SK-N-SH (cell line): ENCODE results near the gene PLAGL1. TPM values are rescaled to one million over a fixed set of nuclear protein-coding genes. Genes with fewer than 3 reads are reported as not detected.
"Not testable (repeated sequence)": the region's sequence is repeated elsewhere in the genome, so short reads cannot be mapped to it uniquely, and the experiment has no call there.

Source experiments
- CTCF ChIA-PET: fragments of 300-600, 350-600 bp; formaldehyde crosslinking; extraction: SDS; loops from one replicate; lab custom pipeline; 2021; lab: Yijun Ruan, JAX
- POLR2A ChIA-PET: fragments of 350-600 bp; sonication (Branson Sonifier 250); formaldehyde crosslinking; extraction: SDS; loops from one replicate; lab custom pipeline; 2020; ENCODE audit warnings: antibody characterized with exemption, inconsistent platforms; lab: Yijun Ruan, JAX
- DNase-seq: peaks from one replicate; pipeline ENCODE4 v3.0.0; 2012
- H2AFZ ChIP-seq: fragments of 200-600 bp; sonication (generic); 2 replicates; pipeline ENCODE4 v1.8.1; 2016; ENCODE audit warnings: antibody characterized with exemption, mild to moderate bottlenecking, low read depth
- H3F3A ChIP-seq: fragments of 200-600 bp; sonication (generic); replicated peaks from 2 replicates; pipeline ENCODE3; 2016; ENCODE audit warnings: antibody characterized with exemption, mild to moderate bottlenecking; ENCODE audit not compliant: insufficient read depth
- H3K27ac ChIP-seq, 2 experiments: fragments of 200-500 bp in 1 of 2; fragments of 200-600 bp in 1 of 2; sonication (Bioruptor generic) in 1 of 2; sonication (generic), shearing (Covaris generic) in 1 of 2; 2 replicates each; pipeline versions ENCODE4 v1.5.1 to v1.6.1; 2014 to 2016; ENCODE audit warnings: low read depth in 2 of 2, inconsistent platforms in 1 of 2, low read length in 1 of 2, mild to moderate bottlenecking in 1 of 2, mixed read lengths in 1 of 2
- H3K27me3 ChIP-seq: fragments of 200-600 bp; sonication (generic), shearing (Covaris generic); 2 replicates; pipeline ENCODE4 v1.6.1; 2016; ENCODE audit warnings: mixed run types; ENCODE audit not compliant: insufficient read depth
- H3K36me3 ChIP-seq, 2 experiments: fragments of 200-500 bp in 1 of 2; fragments of 200-600 bp in 1 of 2; sonication (Bioruptor generic) in 1 of 2; sonication (generic) in 1 of 2; replicated peaks in 1 of 2; 2 replicates each; pipeline versions ENCODE3 to v1.5.1; 2014 to 2016; ENCODE audit warnings: low read length in 1 of 2, mild to moderate bottlenecking in 1 of 2; ENCODE audit not compliant: insufficient read depth in 2 of 2, control insufficient read depth in 1 of 2
- H3K4me1 ChIP-seq, 2 experiments: fragments of 200-500 bp in 1 of 2; fragments of 200-600 bp in 1 of 2; sonication (Bioruptor generic) in 1 of 2; sonication (generic), shearing (Covaris generic) in 1 of 2; 2 replicates each; pipeline versions ENCODE4 v1.5.1 to v1.6.1; 2014 to 2016; ENCODE audit warnings: low read depth in 1 of 2, low read length in 1 of 2, mixed run types in 1 of 2; ENCODE audit not compliant: insufficient read depth in 2 of 2, control insufficient read depth in 1 of 2
- H3K4me2 ChIP-seq: fragments of 200-600 bp; sonication (generic), shearing (Covaris generic); 2 replicates; pipeline ENCODE4 v1.6.1; 2017; ENCODE audit warnings: mixed run types
- H3K4me3 ChIP-seq, 2 experiments: fragments of 200-500 bp in 1 of 2; fragments of 200-600 bp in 1 of 2; sonication (Bioruptor generic) in 1 of 2; sonication (generic), shearing (Covaris generic) in 1 of 2; 2 replicates each; pipeline versions ENCODE4 v1.5.1 to v1.8.1; 2014 to 2016; ENCODE audit warnings: low read depth in 2 of 2, inconsistent platforms in 1 of 2, low read length in 1 of 2, mild to moderate bottlenecking in 1 of 2, mixed read lengths in 1 of 2, moderate library complexity in 1 of 2
- H3K79me2 ChIP-seq: fragments of 200-600 bp; sonication (generic); 2 replicates; pipeline ENCODE4 v1.8.1; 2017; ENCODE audit warnings: mild to moderate bottlenecking; ENCODE audit not compliant: insufficient read depth
- H3K9ac ChIP-seq: fragments of 200-600 bp; sonication (generic); 2 replicates; pipeline ENCODE4 v1.6.1; 2017; ENCODE audit warnings: mixed run types
- H3K9me2 ChIP-seq: fragments of 200-600 bp; sonication (generic); 2 replicates; pipeline ENCODE4 v1.6.1; 2017; ENCODE audit warnings: mixed run types
- H3K9me3 ChIP-seq: fragments of 200-600 bp; sonication (generic); 2 replicates; pipeline ENCODE4 v1.6.1; 2017; ENCODE audit warnings: mixed run types, mild to moderate bottlenecking, moderate library complexity
- H4K20me1 ChIP-seq: fragments of 200-600 bp; sonication (generic); 2 replicates; pipeline ENCODE4 v1.6.1; 2017; ENCODE audit warnings: mild to moderate bottlenecking, mixed run types; ENCODE audit not compliant: insufficient read depth
- CHD2 ChIP-seq: fragments of 150-350 bp; IDR thresholded peaks from 2 replicates; pipeline ENCODE4 v1.6.1; 2018; ENCODE audit warnings: low read length; ENCODE audit not compliant: partially characterized antibody
- CTCF ChIP-seq: fragments of 200-600 bp; sonication (generic); IDR thresholded peaks from 2 replicates; pipeline ENCODE4 v1.6.1; 2017; ENCODE audit warnings: antibody characterized with exemption, mild to moderate bottlenecking, moderate library complexity
- ELF1 ChIP-seq: IDR thresholded peaks from 2 replicates; pipeline ENCODE4 v1.4.0; 2012
- EP300 ChIP-seq, 2 experiments: IDR thresholded peaks; 2 replicates each; pipeline versions ENCODE4 v1.4.0 to v1.6.1; 2012; ENCODE audit warnings: borderline replicate concordance in 1 of 2, low read depth in 1 of 2, low read length in 1 of 2
- EZH2phosphoT487 ChIP-seq: fragments of 200-600 bp; sonication (generic); IDR thresholded peaks from 2 replicates; pipeline ENCODE4 v1.6.1; 2017; ENCODE audit warnings: low read depth, mixed run types, mild to moderate bottlenecking, antibody characterized with exemption, moderate library complexity, borderline replicate concordance
- FOSL2 ChIP-seq: IDR thresholded peaks from 2 replicates; pipeline ENCODE4 v1.4.0; 2012; ENCODE audit warnings: low read depth, mild to moderate bottlenecking, moderate library complexity, borderline replicate concordance
- FOXJ3 ChIP-seq: sonication (generic); formaldehyde crosslinking; IDR thresholded peaks from 2 replicates; pipeline ENCODE4 v1.5.1; 2020; ENCODE audit warnings: mild to moderate bottlenecking, missing genetic modification reagents
- FOXM1 ChIP-seq: IDR thresholded peaks from 2 replicates; pipeline ENCODE4 v1.4.0; 2012; ENCODE audit warnings: low read depth, mild to moderate bottlenecking
- JUND ChIP-seq: IDR thresholded peaks from 2 replicates; pipeline ENCODE4 v1.4.0; 2012
- MAX ChIP-seq: IDR thresholded peaks from 2 replicates; pipeline ENCODE4 v1.4.0; 2012; ENCODE audit warnings: low read depth
- MEF2A ChIP-seq: IDR thresholded peaks from 2 replicates; pipeline ENCODE4 v1.4.0; 2012; ENCODE audit warnings: low read depth, borderline replicate concordance
- MXI1 ChIP-seq: IDR thresholded peaks from 2 replicates; pipeline ENCODE4 v1.6.1; 2012; ENCODE audit warnings: mild to moderate bottlenecking, low read depth, low read length, improper control_type of control experiment
- NRF1 ChIP-seq: IDR thresholded peaks from 2 replicates; pipeline ENCODE4 v1.6.1; 2012; ENCODE audit warnings: low read depth, mild to moderate bottlenecking, low read length
- PBX3 ChIP-seq: IDR thresholded peaks from 2 replicates; pipeline ENCODE4; 2012
- RFX5 ChIP-seq: IDR thresholded peaks from 2 replicates; pipeline ENCODE4 v1.6.1; 2012; ENCODE audit warnings: mild to moderate bottlenecking, improper control_type of control experiment, low read length
- SIN3A ChIP-seq: IDR thresholded peaks from 2 replicates; pipeline ENCODE4 v1.6.1; 2012; ENCODE audit warnings: low read depth, mild to moderate bottlenecking, low read length, moderate library complexity, borderline replicate concordance
- TCF12 ChIP-seq: IDR thresholded peaks from 2 replicates; pipeline ENCODE4 v1.4.0; 2012
- USF1 ChIP-seq: IDR thresholded peaks from 2 replicates; pipeline ENCODE4 v1.4.0; 2012; ENCODE audit warnings: low read depth, borderline replicate concordance
- YY1 ChIP-seq: IDR thresholded peaks from 2 replicates; pipeline ENCODE4 v1.4.0; 2012; ENCODE audit warnings: low read depth, mild to moderate bottlenecking
- WGBS: methylation state at CpG from one replicate; pipeline ENCODE4 v1.1.6; 2017; ENCODE audit warnings: low lambda C conversion rate; 5-methylcytosine and 5-hydroxymethylcytosine counted together
- polyA plus RNA-seq, 3 experiments: library from polyadenylated mRNA; depleted of rRNA; stranded (reverse); fragments of >200 nt; gene quantifications; 2 replicates each; pipeline ENCODE4 v1.2.3, GENCODE V29; 2012

Gene PLAGL1
- polyA plus RNA-seq, 1 of the 3 experiments (the other 2 are of a cell fraction) = 25.8 TPM

- Histone ChIP-seq H2AFZ (no peak overlapping the region), H3K4me1 (no peaks in the 10 kb centered on the region), H3K27me3 (no peaks in the 10 kb centered on the region), H3F3A (no peaks in the 10 kb centered on the region), H3K36me3 (no peaks in the 10 kb centered on the region), H3K79me2 (no peaks in the 10 kb centered on the region), H3K9ac (no peak overlapping the region), H3K4me3 (no peak overlapping the region), H3K27ac (no peak overlapping the region), H3K9me3 (no peaks in the 10 kb centered on the region), H3K4me2 (no peak overlapping the region), H4K20me1 (no peaks in the 10 kb centered on the region), H3K9me2 (no peaks in the 10 kb centered on the region)
- TF ChIP-seq EP300 (IDR thresholded peaks at IDR 0.05; ENCODE audit: borderline replicate concordance in 1 of 2, low read depth in 1 of 2, low read length in 1 of 2) (no peak), FOXJ3 (CRISPR knock-in tag) (no peak), YY1 (no peak), ELF1 (no peak), CTCF (no peak), FOSL2 (no peak), USF1 (no peak), EZH2phosphoT487 (no peak), PBX3 (no peak), NRF1 (no peak), MXI1 (no peak), RFX5 (no peak), TCF12 (no peak), CHD2 (no peak), SIN3A (no peak), MEF2A (no peak), MAX (no peak), JUND (no peak), FOXM1 (no peak)
- DNase-seq = no peak
- WGBS = 0% methylated on average over 1 of the region's 1 CpG
- POLR2A ChIA-PET = no interaction called here
- CTCF ChIA-PET = no interaction called here
Measured at GRCh38 chr6:144047688-144048087, 39.6 kb upstream of the PLAGL1 start.

- DNase-seq, H4K20me1 ChIP-seq, H3K9me2 ChIP-seq, H3K9ac ChIP-seq, H3K27me3 ChIP-seq, POLR2A ChIA-PET, H3K4me3 ChIP-seq, H3K36me3 ChIP-seq, H2AFZ ChIP-seq, H3K4me1 ChIP-seq, H3K27ac ChIP-seq, H3K9me3 ChIP-seq, H3K4me2 ChIP-seq, H3K79me2 ChIP-seq, H3F3A ChIP-seq: not testable (repeated sequence)
- CTCF ChIA-PET = interaction anchor here (0.6 kb wide), 1 partner anchor 10 kb away, joined by 3 read pairs; no protein-coding TSS in a partner anchor
- 0% methylated on average over 1 of the region's 8 CpGs for WGBS
Measured at GRCh38 chr6:144046672-144047071, 38.6 kb upstream of the PLAGL1 start.

- 4% methylated on average over 2 of the region's 2 CpGs for WGBS
- DNase-seq, CTCF ChIA-PET: not testable (repeated sequence)
Measured at GRCh38 chr6:144044989-144045388, 36.9 kb upstream of the PLAGL1 start.

More at GRCh38 chr6:144044989-144045388, 36.9 kb upstream of the PLAGL1 start:
- H3K9me3 ChIP-seq, H3K4me1 ChIP-seq, H3K4me3 ChIP-seq, H3K9ac ChIP-seq, H3K36me3 ChIP-seq, H3K9me2 ChIP-seq, POLR2A ChIA-PET, H3K27me3 ChIP-seq, H4K20me1 ChIP-seq, H2AFZ ChIP-seq, H3K79me2 ChIP-seq, H3K4me2 ChIP-seq, H3K27ac ChIP-seq, H3F3A ChIP-seq: not testable (repeated sequence)
